ENCODE measurements around the gene EHMT1. TPM values are rescaled to one million over a fixed set of nuclear protein-coding genes. Genes with fewer than 3 reads are reported as not detected.

EHMT1 gene
- total and polyA plus RNA-seq, 2 of the 8 experiments (the other 6 are each of a cell fraction or from before 2014, with no cell fraction given): 95.7 to 163 TPM

- H3K9ac ChIP-seq (replicated peaks in 1 of 4; ENCODE audit: extremely low read depth in 1 of 4, low read depth in 3 of 4, low read length in 3 of 4): no peak overlapping the region
- H3K4me2 ChIP-seq (ENCODE audit: insufficient read depth in 1 of 2, low read depth in 2 of 2, low read length in 2 of 2): peak overlapping the region; percentile 49 to 74; a peak in 2 of 4 replicates
- H3K4me3 ChIP-seq (ENCODE audit: extremely low read depth in 1 of 4, insufficient read depth in 2 of 4, low read depth in 3 of 4, low read length in 4 of 4): peak overlapping the region in 1 of 4 experiments; percentile 57; a peak in 1 of 8 replicates
- TF ChIP-seq HDAC6 (IDR thresholded peaks at IDR 0.05; ENCODE audit: low read depth, low read length) (no peak), YY1 (IDR thresholded peaks at IDR 0.05; ENCODE audit: low read depth, low read length) (no peak), TCF12 (IDR thresholded peaks at IDR 0.05; ENCODE audit: low read depth, low read length) (no peak)
Measured at GRCh38 chr9:137879052-137879451, 260.2 kb downstream of the EHMT1 start.

More at GRCh38 chr9:137879052-137879451, 260.2 kb downstream of the EHMT1 start:
- DNase-seq (ENCODE audit: low read depth in 1 of 2, low spot score in 2 of 2): no peak
- Histone ChIP-seq H3K27ac (ENCODE audit: low read depth, low read length) (no peak overlapping the region), H3K23me2 (ENCODE audit: low read depth, low read length) (peaks cover 6% of the 10 kb centered on the region), H4K8ac (ENCODE audit: extremely low read depth, insufficient read depth, low read length) (peak overlapping the region; percentile 21; the same call in 1 of the 2 replicates), H3K23ac (ENCODE audit: insufficient read length) (no peak overlapping the region), H3K79me2 (ENCODE audit: control insufficient read depth in 1 of 2, insufficient read depth in 2 of 2, low read length in 2 of 2) (no peaks in the 10 kb centered on the region), H4K5ac (ENCODE audit: insufficient read length, low read depth, low read length) (no peak overlapping the region), H2AFZ (ENCODE audit: low read length) (no peak overlapping the region), H3K4ac (replicated peaks; ENCODE audit: insufficient read length, low read depth, low read length) (no peak overlapping the region), H4K91ac (replicated peaks; ENCODE audit: insufficient read length, low read length) (no peak overlapping the region), H2BK15ac (ENCODE audit: low read length) (no peak overlapping the region), H3K79me1 (ENCODE audit: low read depth, low read length) (peaks cover 10% of the 10 kb centered on the region; the same call in 1 of the 2 replicates), H3K14ac (ENCODE audit: insufficient read length) (no peak overlapping the region), H2BK120ac (replicated peaks; ENCODE audit: low read depth, low read length) (no peak overlapping the region), H2BK5ac (ENCODE audit: low read depth, low read length) (no peak overlapping the region), H4K20me1 (replicated peaks in 1 of 2; ENCODE audit: control insufficient read depth in 1 of 2, insufficient read depth in 2 of 2, low read length in 2 of 2) (peaks cover 0 to 27% of the 10 kb centered on the region in 2 experiments), H3K36me3 (ENCODE audit: control insufficient read depth in 2 of 4, insufficient read depth in 4 of 4, low read length in 3 of 4) (peaks cover 0 to 4% (median 0%) of the 10 kb centered on the region in 4 experiments; a peak in 1 of 8 replicates), H2BK20ac (ENCODE audit: low read length) (no peak overlapping the region), H3K27me3 (replicated peaks in 1 of 4; ENCODE audit: control insufficient read depth in 3 of 4, extremely low read depth in 1 of 4, insufficient read depth in 3 of 4, low read length in 3 of 4) (peaks cover 0 to 8% (median 4%) of the 10 kb centered on the region in 4 experiments; a peak in 5 of 7 replicates), H3K9me3 (ENCODE audit: insufficient read depth in 2 of 2, low read depth in 1 of 2, low read length in 1 of 2) (peaks cover 8 to 77% of the 10 kb centered on the region in 2 experiments; a peak in 3 of 4 replicates), H3K4me1 (replicated peaks in 1 of 4; ENCODE audit: control insufficient read depth in 3 of 4, insufficient read depth in 4 of 4, low read length in 3 of 4) (peaks cover 0 to 6% (median 0%) of the 10 kb centered on the region in 4 experiments; a peak in 1 of 7 replicates), H3K18ac (ENCODE audit: extremely low read depth, low read length) (no peak overlapping the region), H3K56ac (replicated peaks; ENCODE audit: insufficient read length, low read depth, low read length) (no peak overlapping the region), H2BK12ac (ENCODE audit: low read depth, low read length) (no peak overlapping the region), H2AK5ac (ENCODE audit: low read depth, low read length) (no peak overlapping the region)
- FAIRE-seq: no peak
- ChIA-PET POLR2A (ENCODE audit: partially characterized antibody) (no interaction called here), CTCF (ENCODE audit: partially characterized antibody) (interaction anchor here (1.0 kb wide), 2 partner anchors 173 to 291 kb away, joined by 3 to 4 read pairs; no protein-coding TSS in a partner anchor)
- WGBS, 2 experiments (ENCODE audit: extremely low coverage in 1 of 2, insufficient coverage in 1 of 2, insufficient read length in 1 of 2, insufficient replicate concordance in 2 of 2, low coverage in 1 of 2, low lambda C conversion rate in 2 of 2, missing lambda C conversion rate in 1 of 2): 89% methylated on average over 16 of the region's 20 CpGs; no CpG with 5 or more reads in 1 of the 2 experiments

Data from H1 (cell line).